Suppressor macrophage (primary cell): Measurements from ENCODE around the gene PYDC1.
A peak's percentile ranks its signal among the peaks of the same experiment; 100 is the strongest.
"Not testable (repeated sequence)": the region's sequence is repeated elsewhere in the genome, so short reads cannot be mapped to it uniquely, and the experiment has no call there.

Experiments used
- DNase-seq, 4 experiments: peaks; one replicate each; pipeline ENCODE4 v3.0.0-alpha.2; 2020 to 2022
- total RNA-seq, 17 experiments: gene quantifications; one replicate each; lab custom pipeline; 2026; ENCODE audit warnings: mixed read lengths in 6 of 17, inconsistent platforms in 3 of 17; lab: John Stamatoyannopoulos, UW

PYDC1 gene
- 0 to 0.22 (median 0) reads per million in 17 experiments for total RNA-seq

GRCh38 chr16:31216422-31217135 is at the start of gene PYDC1:
Gene PYDC1, minus strand, starts transcription at chr16:31217135. Its CDS starts 107 bp downstream, at chr16:31217028.
- DNase-seq, result peak in 3 of 4 experiments; percentile 32 to 55 (median 50)

GRCh38 chr16:31265329-31266245 is 48.7 kb upstream of the PYDC1 start:
- peak; percentile 74 to 93 (median 87) for DNase-seq

GRCh38 chr16:31262084-31262483 is 45.1 kb upstream of the PYDC1 start:
- no peak for DNase-seq

- peak in 3 of 4 experiments; percentile 32 to 44 (median 43) for DNase-seq
These were observed 43.4 kb upstream of the PYDC1 start for GRCh38 chr16:31260136-31260931.

GRCh38 chr16:31258366-31258765 is 41.4 kb upstream of the PYDC1 start:
- DNase-seq, result no peak

GRCh38 chr16:31256466-31256865 is 39.5 kb upstream of the PYDC1 start:
- DNase-seq, result no peak

GRCh38 chr16:31253642-31254045 is 36.7 kb upstream of the PYDC1 start:
- DNase-seq, result peak; percentile 83 to 95 (median 88)

GRCh38 chr16:31251435-31251834 is 34.5 kb upstream of the PYDC1 start:
- DNase-seq, result no peak

- DNase-seq, result no peak
These were observed 33.9 kb upstream of the PYDC1 start for GRCh38 chr16:31250782-31251384.

GRCh38 chr16:31248344-31248743 is 31.4 kb upstream of the PYDC1 start:
- no peak for DNase-seq

GRCh38 chr16:31246296-31246695 is 29.4 kb upstream of the PYDC1 start:
- no peak for DNase-seq

- not testable (repeated sequence) for DNase-seq
These were observed 28.7 kb upstream of the PYDC1 start for GRCh38 chr16:31245598-31245997.

- DNase-seq, result peak; percentile 68 to 90 (median 80)
These were observed 27.1 kb upstream of the PYDC1 start for GRCh38 chr16:31243734-31244670.

GRCh38 chr16:31242206-31242605 is 25.3 kb upstream of the PYDC1 start:
- peak; percentile 34 to 62 (median 60) for DNase-seq

- DNase-seq, result no peak
These were observed 21.1 kb upstream of the PYDC1 start for GRCh38 chr16:31238041-31238440.

GRCh38 chr16:31229501-31229900 is 12.6 kb upstream of the PYDC1 start:
- DNase-seq, result no peak

GRCh38 chr16:31228206-31228605 is 11.3 kb upstream of the PYDC1 start:
- DNase-seq, result no peak

GRCh38 chr16:31225193-31225592 is 8.3 kb upstream of the PYDC1 start:
- no peak for DNase-seq

- no peak for DNase-seq
These were observed 7.4 kb upstream of the PYDC1 start for GRCh38 chr16:31224092-31224955.

- no peak for DNase-seq
These were observed 6.1 kb upstream of the PYDC1 start for GRCh38 chr16:31223044-31223443.
